Stimulated activated CD4-positive, alpha-beta T cell treated with anti-CD3 and anti-CD28 coated beads, Interleukin-4, amount 100 ng/mL, for 48 hours (primary cell): ENCODE results near the gene TMEM108.
"Not testable (repeated sequence)": the region's sequence is repeated elsewhere in the genome, so short reads cannot be mapped to it uniquely, and the experiment has no call there.

Experiments used
- DNase-seq, 2 donors: peaks; one replicate each; pipeline ENCODE4 v3.0.0-alpha.2; 2020; ENCODE audit warnings: low read depth in 2 of 2

Gene TMEM108

GRCh38 chr3:133038089-133038730 lies at the start of gene TMEM108:
Gene TMEM108, plus strand, starts transcription at chr3:133038391.
- DNase-seq: peak; percentile 11 to 32

GRCh38 chr3:132995971-132996370 lies 42.2 kb upstream of the TMEM108 start:
- DNase-seq: no peak

- no peak for DNase-seq
Measured at GRCh38 chr3:132997404-132998185, 40.6 kb upstream of the TMEM108 start.

GRCh38 chr3:133005032-133005431 lies 33.2 kb upstream of the TMEM108 start:
- DNase-seq: not testable (repeated sequence)

- DNase-seq: no peak
Measured at GRCh38 chr3:133007601-133008000, 30.6 kb upstream of the TMEM108 start.

- no peak for DNase-seq
Measured at GRCh38 chr3:133014325-133014724, 23.9 kb upstream of the TMEM108 start.

GRCh38 chr3:133015573-133015972 lies 22.6 kb upstream of the TMEM108 start:
- DNase-seq: not testable (repeated sequence)

GRCh38 chr3:133016838-133017309 lies 21.3 kb upstream of the TMEM108 start:
- no peak for DNase-seq

- DNase-seq: no peak
Measured at GRCh38 chr3:133018921-133019320, 19.3 kb upstream of the TMEM108 start.

GRCh38 chr3:133021206-133021605 lies 17.0 kb upstream of the TMEM108 start:
- DNase-seq: no peak

- DNase-seq: no peak
Measured at GRCh38 chr3:133023362-133023761, 14.8 kb upstream of the TMEM108 start.

GRCh38 chr3:133025546-133025945 lies 12.6 kb upstream of the TMEM108 start:
- no peak for DNase-seq

GRCh38 chr3:133032301-133032700 lies 5.9 kb upstream of the TMEM108 start:
- no peak for DNase-seq

- DNase-seq: no peak
Measured at GRCh38 chr3:133037436-133037835, 755 bp upstream of the TMEM108 start.

GRCh38 chr3:133038731-133039375 lies 662 bp downstream of the TMEM108 start:
- DNase-seq: no peak

GRCh38 chr3:133040696-133041523 lies 2.7 kb downstream of the TMEM108 start:
- peak; percentile 11 to 17 for DNase-seq

- no peak for DNase-seq
Measured at GRCh38 chr3:133041524-133041829, 3.3 kb downstream of the TMEM108 start.

GRCh38 chr3:133042778-133043177 lies 4.6 kb downstream of the TMEM108 start:
- DNase-seq: no peak

GRCh38 chr3:133047980-133048379 lies 9.8 kb downstream of the TMEM108 start:
- DNase-seq: no peak

- no peak for DNase-seq
Measured at GRCh38 chr3:133049491-133049890, 11.3 kb downstream of the TMEM108 start.

- no peak for DNase-seq
Measured at GRCh38 chr3:133050891-133051290, 12.7 kb downstream of the TMEM108 start.

GRCh38 chr3:133053532-133053931 lies 15.3 kb downstream of the TMEM108 start:
- no peak for DNase-seq
